BJ (cell line): Measurements from ENCODE around the gene TGOLN2. TPM values are rescaled to one million over a fixed set of nuclear protein-coding genes. Genes with fewer than 3 reads are reported as not detected.

Experiments used
- CTCF ChIA-PET: fragments of 350-600 bp; formaldehyde crosslinking; extraction: SDS; loops from one replicate; lab custom pipeline; 2021; ENCODE audit warnings: antibody characterized with exemption, inconsistent platforms; lab: Yijun Ruan, JAX
- POLR2A ChIA-PET: fragments of 300-600 bp; sonication (Branson Sonifier 250); formaldehyde crosslinking; extraction: SDS; loops from one replicate; lab custom pipeline; 2021; ENCODE audit warnings: antibody characterized with exemption; lab: Charles Lee
- DNase-seq: peaks from one replicate; pipeline ENCODE4 v3.0.0-alpha.2; 2011; ENCODE audit warnings: low read depth
- H3K27me3 ChIP-seq: 2 replicates; pipeline ENCODE4 v1.6.0; 2011; ENCODE audit warnings: low read length; ENCODE audit not compliant: control insufficient read depth, insufficient read depth
- H3K36me3 ChIP-seq: 2 replicates; pipeline ENCODE4 v1.5.1; 2011; ENCODE audit warnings: low read length; ENCODE audit not compliant: control insufficient read depth, insufficient read depth
- H3K4me3 ChIP-seq: 2 replicates; pipeline ENCODE4 v1.5.1; 2011; ENCODE audit warnings: low read depth, mild to moderate bottlenecking, control low read depth, low read length
- polyA plus RNA-seq: library from polyadenylated mRNA; depleted of rRNA; stranded (reverse); fragments of >200 nt; gene quantifications from 2 replicates; pipeline ENCODE4 v1.2.3, GENCODE V29; 2011
- TF ChIP-seq, protein P1 (sequence below): IDR thresholded peaks from 2 replicates; pipeline ENCODE4 v1.5.1; 2011; ENCODE audit warnings: low read depth, mild to moderate bottlenecking, control low read depth, inconsistent platforms, low read length, moderate library complexity; ENCODE audit not compliant: insufficient read depth

Gene TGOLN2
- polyA plus RNA-seq, 1 experiment, result 132 TPM

- peaks cover 19% of the 10 kb centered on the region for H3K36me3 ChIP-seq
- ChIA-PET CTCF (interaction anchor here (1.0 to 4.6 kb wide), 2 partner anchors 9 to 240 kb away, joined by 3 to 23 read pairs; no protein-coding TSS in a partner anchor), POLR2A (no interaction called here)
- TF ChIP-seq, protein P1, sequence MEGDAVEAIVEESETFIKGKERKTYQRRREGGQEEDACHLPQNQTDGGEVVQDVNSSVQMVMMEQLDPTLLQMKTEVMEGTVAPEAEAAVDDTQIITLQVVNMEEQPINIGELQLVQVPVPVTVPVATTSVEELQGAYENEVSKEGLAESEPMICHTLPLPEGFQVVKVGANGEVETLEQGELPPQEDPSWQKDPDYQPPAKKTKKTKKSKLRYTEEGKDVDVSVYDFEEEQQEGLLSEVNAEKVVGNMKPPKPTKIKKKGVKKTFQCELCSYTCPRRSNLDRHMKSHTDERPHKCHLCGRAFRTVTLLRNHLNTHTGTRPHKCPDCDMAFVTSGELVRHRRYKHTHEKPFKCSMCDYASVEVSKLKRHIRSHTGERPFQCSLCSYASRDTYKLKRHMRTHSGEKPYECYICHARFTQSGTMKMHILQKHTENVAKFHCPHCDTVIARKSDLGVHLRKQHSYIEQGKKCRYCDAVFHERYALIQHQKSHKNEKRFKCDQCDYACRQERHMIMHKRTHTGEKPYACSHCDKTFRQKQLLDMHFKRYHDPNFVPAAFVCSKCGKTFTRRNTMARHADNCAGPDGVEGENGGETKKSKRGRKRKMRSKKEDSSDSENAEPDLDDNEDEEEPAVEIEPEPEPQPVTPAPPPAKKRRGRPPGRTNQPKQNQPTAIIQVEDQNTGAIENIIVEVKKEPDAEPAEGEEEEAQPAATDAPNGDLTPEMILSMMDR, result no peak
- no peaks in the 10 kb centered on the region for H3K27me3 ChIP-seq
- DNase-seq, result no peak
- H3K4me3 ChIP-seq, result no peak overlapping the region
Measured at GRCh38 chr2:85307527-85307897, 20.3 kb downstream of the TGOLN2 start.

- CTCF ChIA-PET, result interaction anchor here (0.9 to 11.1 kb wide), 2 partner anchors 18 to 237 kb away, joined by 3 to 195 read pairs; no protein-coding TSS in a partner anchor
- DNase-seq, result no peak
- H3K36me3 ChIP-seq, result peaks cover 18% of the 10 kb centered on the region
- POLR2A ChIA-PET, result no interaction called here
- no peaks in the 10 kb centered on the region for H3K27me3 ChIP-seq
- TF ChIP-seq, protein P1, result no peak
- no peak overlapping the region for H3K4me3 ChIP-seq
Measured at GRCh38 chr2:85303780-85304531, 23.8 kb downstream of the TGOLN2 start.

DNA sequence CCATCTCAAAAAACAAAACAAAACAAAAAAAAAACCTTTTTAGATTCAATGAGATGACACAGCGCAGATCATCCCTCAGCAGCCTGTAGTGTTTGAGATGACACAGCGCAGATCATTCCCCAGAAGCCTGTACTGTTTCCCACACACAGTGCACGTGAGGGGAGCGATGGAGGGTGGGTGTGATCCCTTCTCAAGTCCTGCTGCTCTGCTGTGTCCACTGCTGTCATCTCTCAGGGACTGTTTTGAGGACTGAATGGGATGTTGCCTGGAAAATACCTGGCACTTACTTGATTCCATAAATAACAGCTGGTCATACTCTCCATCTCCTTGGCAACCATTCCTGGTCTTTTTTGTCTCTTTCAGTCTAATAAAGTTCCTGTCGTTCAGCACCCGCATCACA, 25.7 kb downstream of the TGOLN2 start:
- DNase-seq, result no peak
- TF ChIP-seq, protein P1, result no peak
- Histone ChIP-seq H3K36me3 (peaks cover 12% of the 10 kb centered on the region), H3K27me3 (no peaks in the 10 kb centered on the region), H3K4me3 (no peak overlapping the region)
- ChIA-PET CTCF (interaction anchor here (5.1 to 11.1 kb wide), 2 partner anchors 17 to 235 kb away, joined by 26 to 195 read pairs; no protein-coding TSS in a partner anchor), POLR2A (no interaction called here)

GRCh38 chr2:85291425-85292023, 36.3 kb downstream of the TGOLN2 start:
- peaks cover 5% of the 10 kb centered on the region for H3K36me3 ChIP-seq
- no peak for DNase-seq
- POLR2A ChIA-PET, result no interaction called here
- no peak overlapping the region for H3K4me3 ChIP-seq
- TF ChIP-seq, protein P1, result no peak
- CTCF ChIA-PET, result interaction anchor here (1.5 to 10.5 kb wide), 5 partner anchors 9 to 365 kb away, joined by 3 to 129 read pairs (median 14); partner anchors contain the start of gene TCF7L1
- no peaks in the 10 kb centered on the region for H3K27me3 ChIP-seq

DNA sequence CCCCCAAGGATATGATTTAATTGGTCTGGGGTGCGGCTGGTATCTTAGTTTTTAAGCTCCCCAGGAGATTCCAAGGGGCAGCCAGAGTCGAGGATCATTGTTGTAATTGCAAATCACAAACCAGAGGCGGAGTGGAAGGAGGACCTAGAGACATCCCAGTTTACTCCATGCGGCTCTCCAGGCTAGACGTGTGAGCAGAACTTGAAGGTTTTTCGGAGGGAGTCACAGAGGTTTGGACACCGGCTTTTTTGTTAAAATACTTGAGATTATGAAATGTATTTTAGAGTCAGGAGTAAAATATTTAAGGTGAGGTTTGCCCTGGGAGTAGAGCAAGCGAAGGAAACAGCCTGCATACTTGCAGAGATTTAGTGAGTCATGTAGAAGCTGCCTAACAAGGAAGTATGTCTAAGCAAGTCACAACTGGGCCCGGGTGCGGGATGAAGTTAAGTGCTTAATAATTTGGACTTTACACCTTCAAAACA, 39.5 kb downstream of the TGOLN2 start:
- Histone ChIP-seq H3K27me3 (no peaks in the 10 kb centered on the region), H3K4me3 (no peak overlapping the region), H3K36me3 (peaks cover 8% of the 10 kb centered on the region)
- TF ChIP-seq, protein P1, result no peak
- no peak for DNase-seq
- ChIA-PET POLR2A (no interaction called here), CTCF (interaction anchor here (1.4 to 10.5 kb wide), 5 partner anchors 11 to 362 kb away, joined by 3 to 129 read pairs (median 48); partner anchors contain the start of gene TCF7L1)
